Left ventricle myocardium inferior (tissue), 1 donor: ENCODE results near the gene PTPRS. TPM values are rescaled to one million over a fixed set of nuclear protein-coding genes. Genes with fewer than 3 reads are reported as not detected.

Source experiments
- DNase-seq: peaks from one replicate; pipeline ENCODE4 v3.0.0-alpha.2; 2020
- H3K27ac ChIP-seq: fragments of 200-600 bp; replicated peaks from 2 replicates; pipeline ENCODE4 v1.8.0; 2021
- H3K27me3 ChIP-seq: fragments of 200-600 bp; 2 replicates; pipeline ENCODE4 v1.8.0; 2021; ENCODE audit warnings: low read depth
- H3K36me3 ChIP-seq: fragments of 200-600 bp; 2 replicates; pipeline ENCODE4 v1.8.0; 2021
- H3K4me1 ChIP-seq: fragments of 200-600 bp; 2 replicates; pipeline ENCODE4 v1.8.0; 2021
- H3K4me3 ChIP-seq: fragments of 200-600 bp; 2 replicates; pipeline ENCODE4 v1.8.0; 2021; ENCODE audit warnings: mild to moderate bottlenecking, moderate library complexity
- H3K9me3 ChIP-seq: fragments of 200-600 bp; replicated peaks from 2 replicates; pipeline ENCODE4 v1.8.0; 2021
- CTCF ChIP-seq: fragments of 200-600 bp; IDR thresholded peaks from 2 replicates; pipeline ENCODE4 v1.8.0; 2021; ENCODE audit warnings: antibody characterized with exemption, mild to moderate bottlenecking, borderline replicate concordance
- intact Hi-C: fragments of 100-400 bp; cut with micrococcal nuclease; formaldehyde crosslinking; loops from one replicate; pipeline ENCODE4 v1.11.0; 2022
- total RNA-seq: library from RNA; stranded (reverse); fragmentation: NEBNext Ultra II Directional; extraction: Animal tissue kit (Norgen Biotek cat#: 25700); gene quantifications from one replicate; pipeline ENCODE4 v1.2.1, GENCODE V29; 2021
- donor health status: DM: no; HTN: yes; CAD: no; lungs with severe emphysema.

PTPRS gene
- total RNA-seq, 1 donor from 2014 or later: 40.0 TPM

DNA sequence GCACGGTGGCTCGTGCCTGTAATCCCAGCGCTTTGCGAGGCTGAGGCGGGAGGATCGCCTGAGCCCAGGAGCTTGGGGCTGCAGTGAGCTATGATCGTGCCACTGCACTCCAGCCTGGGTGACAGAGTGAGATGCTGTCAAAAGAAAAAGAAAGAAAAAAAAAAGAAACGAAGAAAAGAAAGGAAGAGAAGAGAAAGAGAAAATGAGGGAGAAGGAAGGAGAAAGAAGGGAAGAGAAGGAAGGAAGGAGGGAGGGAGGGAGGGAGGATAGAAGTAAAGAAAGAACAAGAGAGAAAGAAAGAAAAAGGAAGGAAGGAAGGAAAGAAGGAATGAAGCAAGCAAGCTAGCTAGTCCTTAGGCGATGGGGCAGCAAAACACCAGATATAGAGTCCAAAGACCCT, 14.1 kb downstream of the PTPRS start:
- peaks cover 44% of the 10 kb centered on the region for H3K27me3 ChIP-seq
- no peak for DNase-seq
- peaks cover 6% of the 10 kb centered on the region for H3K4me1 ChIP-seq
- no peaks in the 10 kb centered on the region for H3K36me3 ChIP-seq
- H3K9me3 ChIP-seq: peaks cover 14% of the 10 kb centered on the region
- H3K27ac ChIP-seq: no peak overlapping the region
- intact Hi-C loops: no loop called here
- no peak for TF ChIP-seq CTCF
- H3K4me3 ChIP-seq: no peak overlapping the region

GRCh38 chr19:5324947-5325346, 15.7 kb downstream of the PTPRS start:
- Histone ChIP-seq H3K27me3 (peaks cover 52% of the 10 kb centered on the region), H3K4me3 (no peak overlapping the region), H3K27ac (no peak overlapping the region), H3K9me3 (peaks cover 14% of the 10 kb centered on the region), H3K36me3 (no peaks in the 10 kb centered on the region), H3K4me1 (peaks cover 6% of the 10 kb centered on the region)
- no peak for DNase-seq
- no peak for TF ChIP-seq CTCF
- intact Hi-C loops: no loop called here

- Histone ChIP-seq H3K36me3 (no peaks in the 10 kb centered on the region), H3K4me3 (no peak overlapping the region), H3K4me1 (peaks cover 6% of the 10 kb centered on the region), H3K27ac (no peak overlapping the region), H3K27me3 (peaks cover 59% of the 10 kb centered on the region), H3K9me3 (peaks cover 14% of the 10 kb centered on the region)
- DNase-seq: no peak
- intact Hi-C loops: no loop called here
- no peak for TF ChIP-seq CTCF
These were observed 17.2 kb downstream of the PTPRS start for GRCh38 chr19:5323475-5323811.

DNA sequence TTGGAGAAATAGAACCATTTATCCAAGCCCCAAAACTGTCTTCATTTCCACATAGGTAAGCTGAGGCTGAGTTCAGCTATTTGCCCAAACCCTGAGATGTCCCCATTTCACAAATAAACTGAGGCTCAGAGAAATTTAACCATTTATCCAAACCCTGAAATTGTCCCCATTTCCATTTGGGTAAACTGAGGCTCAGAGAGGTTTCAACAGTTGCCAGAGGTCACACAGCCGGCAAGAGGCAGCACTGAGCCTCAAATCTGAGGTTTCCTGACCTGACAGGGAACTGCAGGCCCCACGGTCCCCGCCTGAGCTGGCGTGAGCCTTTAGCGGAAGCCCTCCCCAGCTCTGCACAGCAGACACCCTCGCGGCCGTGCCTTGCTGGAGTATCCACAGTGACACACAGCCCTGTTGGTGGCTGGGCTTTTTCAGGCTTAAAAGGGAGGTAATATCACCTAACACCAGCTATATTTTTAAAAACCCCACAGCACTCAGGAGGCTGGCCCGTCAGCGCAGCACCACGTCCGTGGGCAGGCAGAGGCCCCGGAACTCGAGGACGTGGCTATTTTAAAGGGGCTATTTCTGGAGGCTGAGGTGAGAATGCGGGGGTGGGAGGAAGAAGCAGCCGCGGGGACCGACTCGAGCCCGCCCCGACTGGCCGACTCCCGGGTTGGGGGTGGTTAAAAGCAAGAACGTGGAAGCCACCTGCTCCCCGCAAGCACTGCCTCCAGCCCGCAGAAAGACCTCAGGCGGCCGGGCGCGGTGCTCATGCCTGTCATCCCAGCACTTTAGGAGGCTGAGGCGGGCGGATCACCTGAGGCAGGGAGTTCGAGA, 18.5 kb downstream of the PTPRS start:
- DNase-seq: no peak

DNA sequence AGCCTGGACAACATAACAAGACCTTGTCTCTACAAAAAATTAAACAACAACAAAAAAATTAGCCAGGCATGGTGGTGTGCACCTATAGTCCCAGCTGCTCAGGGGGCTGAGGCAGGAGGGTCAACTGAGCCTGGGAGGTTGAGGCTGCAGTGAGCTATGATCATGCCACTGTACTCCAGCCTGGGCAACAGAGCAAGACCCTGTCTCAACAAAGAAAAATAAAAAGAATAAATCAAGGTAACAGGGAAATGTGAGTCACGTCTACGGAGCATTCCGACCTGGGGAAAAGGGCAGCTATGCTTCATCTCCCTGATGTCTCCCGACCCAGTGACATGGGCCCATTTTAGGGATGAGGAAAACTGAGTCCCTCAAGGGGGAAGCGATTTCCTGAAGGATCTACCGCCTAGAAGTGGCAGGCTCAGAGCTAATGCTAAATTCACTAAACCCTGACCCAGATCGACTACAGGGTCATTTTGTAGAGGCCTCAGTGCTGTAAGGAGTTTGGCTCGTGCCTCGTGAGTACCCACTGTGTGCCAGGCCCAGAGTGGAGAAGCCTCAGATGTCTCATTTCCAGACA, 19.5 kb downstream of the PTPRS start:
- TF ChIP-seq CTCF: no peak
- H3K27ac ChIP-seq: no peak overlapping the region
- no peak for DNase-seq
- H3K9me3 ChIP-seq: peaks cover 14% of the 10 kb centered on the region
- no peaks in the 10 kb centered on the region for H3K36me3 ChIP-seq
- intact Hi-C loops: no loop called here
- H3K4me3 ChIP-seq: no peak overlapping the region
- H3K4me1 ChIP-seq: peaks cover 6% of the 10 kb centered on the region
- peaks cover 71% of the 10 kb centered on the region for H3K27me3 ChIP-seq

More for the DNA sequence above, 18.5 kb downstream of the PTPRS start:
- Histone ChIP-seq H3K36me3 (no peaks in the 10 kb centered on the region), H3K4me1 (peaks cover 6% of the 10 kb centered on the region), H3K9me3 (peaks cover 14% of the 10 kb centered on the region), H3K27ac (no peak overlapping the region), H3K4me3 (peak overlapping the region; percentile 19), H3K27me3 (peaks cover 67% of the 10 kb centered on the region)
- intact Hi-C loops: no loop called here
- TF ChIP-seq CTCF: no peak
